ENCODE results near the gene APLP2. TPM values are rescaled to one million over a fixed set of nuclear protein-coding genes. Genes with fewer than 3 reads are reported as not detected.
A peak's percentile ranks its signal among the peaks of the same experiment; 100 is the strongest.

The APLP2 gene
- total RNA-seq, 1 donor: 724 TPM

DNA sequence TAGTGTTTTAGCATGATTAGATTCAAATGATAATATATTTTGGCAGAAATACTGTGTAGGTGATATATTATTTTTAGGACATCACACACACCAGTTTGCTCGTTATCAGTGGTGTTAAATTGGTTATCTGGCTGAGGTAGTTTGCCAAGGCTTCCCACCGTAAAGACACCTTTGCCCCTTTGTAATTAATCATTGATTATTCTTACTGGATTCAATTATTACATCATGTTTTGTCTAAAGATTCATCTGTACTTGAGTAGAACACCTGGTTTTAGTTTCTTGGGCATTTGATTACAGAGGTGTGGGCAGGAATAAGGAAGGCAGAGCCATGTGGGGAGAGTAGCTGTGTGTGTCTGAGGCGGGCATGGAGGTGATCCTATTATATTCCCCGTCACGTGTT, 50.4 kb downstream of the APLP2 start:
- H3K4me3 ChIP-seq (ENCODE audit: low read depth, low read length): no peak overlapping the region
- TF ChIP-seq, protein P1, sequence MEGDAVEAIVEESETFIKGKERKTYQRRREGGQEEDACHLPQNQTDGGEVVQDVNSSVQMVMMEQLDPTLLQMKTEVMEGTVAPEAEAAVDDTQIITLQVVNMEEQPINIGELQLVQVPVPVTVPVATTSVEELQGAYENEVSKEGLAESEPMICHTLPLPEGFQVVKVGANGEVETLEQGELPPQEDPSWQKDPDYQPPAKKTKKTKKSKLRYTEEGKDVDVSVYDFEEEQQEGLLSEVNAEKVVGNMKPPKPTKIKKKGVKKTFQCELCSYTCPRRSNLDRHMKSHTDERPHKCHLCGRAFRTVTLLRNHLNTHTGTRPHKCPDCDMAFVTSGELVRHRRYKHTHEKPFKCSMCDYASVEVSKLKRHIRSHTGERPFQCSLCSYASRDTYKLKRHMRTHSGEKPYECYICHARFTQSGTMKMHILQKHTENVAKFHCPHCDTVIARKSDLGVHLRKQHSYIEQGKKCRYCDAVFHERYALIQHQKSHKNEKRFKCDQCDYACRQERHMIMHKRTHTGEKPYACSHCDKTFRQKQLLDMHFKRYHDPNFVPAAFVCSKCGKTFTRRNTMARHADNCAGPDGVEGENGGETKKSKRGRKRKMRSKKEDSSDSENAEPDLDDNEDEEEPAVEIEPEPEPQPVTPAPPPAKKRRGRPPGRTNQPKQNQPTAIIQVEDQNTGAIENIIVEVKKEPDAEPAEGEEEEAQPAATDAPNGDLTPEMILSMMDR (IDR thresholded peaks at IDR 0.05; ENCODE audit: insufficient read depth, low read length): no peak
- DNase-seq (ENCODE audit: low read depth): no peak

DNA sequence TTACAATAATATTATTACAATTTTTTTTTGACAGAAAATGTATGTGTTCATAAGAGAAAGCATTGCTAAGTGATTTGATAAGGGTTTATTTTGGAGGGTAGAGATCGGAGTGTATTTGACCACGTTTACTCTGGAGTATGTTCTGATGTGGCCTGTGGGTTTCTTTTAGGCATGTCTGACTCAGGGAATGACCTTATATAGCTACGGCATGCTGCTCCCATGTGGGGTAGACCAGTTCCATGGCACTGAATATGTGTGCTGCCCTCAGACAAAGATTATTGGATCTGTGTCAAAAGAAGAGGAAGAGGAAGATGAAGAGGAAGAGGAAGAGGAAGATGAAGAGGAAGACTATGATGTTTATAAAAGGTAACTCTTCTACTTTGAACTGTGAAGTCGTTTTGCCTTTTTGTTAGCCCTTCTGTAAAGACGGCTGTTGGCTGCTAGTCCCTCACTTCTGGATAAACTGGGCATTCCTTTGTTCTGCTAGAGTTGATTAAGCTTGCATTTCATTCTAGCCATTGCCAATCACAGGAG, 51.8 kb downstream of the APLP2 start:
- TF ChIP-seq, protein P1 (IDR thresholded peaks at IDR 0.05; ENCODE audit: insufficient read depth, low read length): no peak
- DNase-seq (ENCODE audit: low read depth): peak; percentile 69
- H3K4me3 ChIP-seq (ENCODE audit: low read depth, low read length): no peak overlapping the region

DNA sequence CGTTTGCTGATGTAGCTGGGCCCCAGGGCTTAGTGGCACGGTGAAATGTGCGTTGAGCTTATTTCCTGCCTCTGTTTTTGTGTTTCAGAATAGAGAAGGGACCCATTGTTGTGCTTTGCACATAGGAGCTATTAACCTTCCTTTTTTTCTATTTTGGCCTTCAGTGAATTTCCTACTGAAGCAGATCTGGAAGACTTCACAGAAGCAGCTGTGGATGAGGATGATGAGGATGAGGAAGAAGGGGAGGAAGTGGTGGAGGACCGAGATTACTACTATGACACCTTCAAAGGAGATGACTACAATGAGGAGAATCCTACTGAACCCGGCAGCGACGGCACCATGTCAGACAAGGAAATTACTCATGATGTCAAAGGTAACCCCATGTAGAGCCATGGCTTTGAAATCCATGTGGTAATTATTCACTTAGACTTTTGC, 52.5 kb downstream of the APLP2 start:
- no peak overlapping the region for H3K4me3 ChIP-seq (ENCODE audit: low read depth, low read length)
- no peak for DNase-seq (ENCODE audit: low read depth)
- TF ChIP-seq, protein P1 (IDR thresholded peaks at IDR 0.05; ENCODE audit: insufficient read depth, low read length): no peak

DNA sequence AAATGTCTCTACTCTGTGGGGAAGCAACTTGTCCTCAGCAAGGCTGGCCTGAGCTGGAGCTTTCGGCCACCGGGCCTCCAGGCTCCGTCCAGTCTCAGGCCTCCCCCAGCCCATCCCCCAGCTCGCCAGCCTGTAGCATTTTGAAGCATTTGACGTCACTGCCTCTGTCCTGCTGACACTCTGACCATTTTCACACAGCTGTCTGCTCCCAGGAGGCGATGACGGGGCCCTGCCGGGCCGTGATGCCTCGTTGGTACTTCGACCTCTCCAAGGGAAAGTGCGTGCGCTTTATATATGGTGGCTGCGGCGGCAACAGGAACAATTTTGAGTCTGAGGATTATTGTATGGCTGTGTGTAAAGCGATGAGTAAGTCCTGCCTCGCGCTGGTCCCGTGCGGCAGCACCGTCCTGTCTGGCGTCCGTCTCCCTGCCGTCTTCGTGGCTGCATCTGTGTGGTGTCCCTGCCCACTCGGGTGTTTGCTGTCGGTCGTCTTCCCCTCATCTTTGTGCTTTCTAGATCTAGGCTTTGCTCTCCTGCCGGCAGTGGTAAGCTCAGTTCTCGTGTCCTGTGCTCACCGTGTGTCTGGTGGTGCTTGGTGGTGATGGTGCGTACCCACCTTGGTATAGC, 53.8 kb downstream of the APLP2 start:
- DNase-seq (ENCODE audit: low read depth): no peak
- H3K4me3 ChIP-seq (ENCODE audit: low read depth, low read length): no peak overlapping the region
- TF ChIP-seq, protein P1 (IDR thresholded peaks at IDR 0.05; ENCODE audit: insufficient read depth, low read length): no peak

DNA sequence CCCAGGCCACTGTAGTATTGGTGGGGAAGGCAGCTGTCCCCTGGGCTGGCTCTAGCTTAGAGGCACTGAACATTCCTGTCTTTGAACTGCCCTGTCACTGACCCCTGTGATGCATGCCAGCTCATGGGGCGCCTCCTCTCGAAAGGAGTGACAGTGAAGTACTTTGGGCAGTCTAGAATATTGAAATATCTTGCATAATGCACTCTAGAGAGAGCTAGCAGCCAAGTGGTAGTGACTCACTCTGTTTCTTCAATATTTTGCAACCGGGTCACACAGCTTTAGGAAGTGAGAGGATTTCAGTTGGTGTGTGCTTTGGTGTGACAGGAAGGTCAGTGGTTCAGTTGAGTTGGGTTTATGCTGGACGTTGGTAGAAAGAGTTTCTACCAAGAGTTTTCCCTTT, 54.4 kb downstream of the APLP2 start:
- H3K4me3 ChIP-seq (ENCODE audit: low read depth, low read length): no peak overlapping the region
- TF ChIP-seq, protein P1 (IDR thresholded peaks at IDR 0.05; ENCODE audit: insufficient read depth, low read length): no peak
- peak; percentile 94 for DNase-seq (ENCODE audit: low read depth)

DNA sequence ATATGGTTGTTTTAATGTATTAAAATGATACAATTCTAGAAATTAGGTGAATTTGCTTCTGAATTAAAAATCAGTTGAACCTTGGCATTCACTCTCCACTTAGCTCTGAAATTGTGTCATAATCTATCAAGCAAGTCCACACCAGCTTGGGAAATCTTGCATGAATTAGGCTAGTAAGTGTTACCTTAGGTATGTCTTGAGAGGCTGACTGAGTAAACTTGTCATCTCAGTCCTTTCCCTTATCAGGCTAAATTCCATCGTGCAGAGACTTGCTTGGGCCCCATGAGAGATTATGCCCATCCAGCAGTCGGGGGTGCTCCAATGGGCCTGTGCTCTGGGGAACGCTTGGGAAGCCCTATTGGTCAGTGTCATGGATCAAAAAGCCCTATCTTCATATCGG, 55.9 kb downstream of the APLP2 start:
- DNase-seq (ENCODE audit: low read depth): no peak
- no peak overlapping the region for H3K4me3 ChIP-seq (ENCODE audit: low read depth, low read length)
- TF ChIP-seq, protein P1 (IDR thresholded peaks at IDR 0.05; ENCODE audit: insufficient read depth, low read length): no peak

DNA sequence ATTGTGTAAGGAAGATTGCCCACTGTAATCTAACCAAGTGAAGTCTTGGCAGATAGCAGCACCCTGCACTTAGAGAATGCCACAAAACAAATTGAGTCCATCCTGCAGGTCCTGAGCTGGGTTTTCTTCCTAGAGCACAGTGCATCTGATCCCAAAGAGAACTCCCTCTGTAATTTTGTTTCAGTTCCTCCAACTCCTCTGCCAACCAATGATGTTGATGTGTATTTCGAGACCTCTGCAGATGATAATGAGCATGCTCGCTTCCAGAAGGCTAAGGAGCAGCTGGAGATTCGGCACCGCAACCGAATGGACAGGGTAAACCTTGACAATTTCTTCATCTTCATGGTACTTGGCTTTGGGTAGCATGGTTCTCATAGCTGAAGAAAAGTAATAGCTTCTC, 56.8 kb downstream of the APLP2 start:
- no peak for DNase-seq (ENCODE audit: low read depth)
- no peak overlapping the region for H3K4me3 ChIP-seq (ENCODE audit: low read depth, low read length)
- TF ChIP-seq, protein P1 (IDR thresholded peaks at IDR 0.05; ENCODE audit: insufficient read depth, low read length): no peak

All from fibroblast of the aortic adventitia (primary cell).